ENCODE measurements around the gene APOBEC3G.

DNA sequence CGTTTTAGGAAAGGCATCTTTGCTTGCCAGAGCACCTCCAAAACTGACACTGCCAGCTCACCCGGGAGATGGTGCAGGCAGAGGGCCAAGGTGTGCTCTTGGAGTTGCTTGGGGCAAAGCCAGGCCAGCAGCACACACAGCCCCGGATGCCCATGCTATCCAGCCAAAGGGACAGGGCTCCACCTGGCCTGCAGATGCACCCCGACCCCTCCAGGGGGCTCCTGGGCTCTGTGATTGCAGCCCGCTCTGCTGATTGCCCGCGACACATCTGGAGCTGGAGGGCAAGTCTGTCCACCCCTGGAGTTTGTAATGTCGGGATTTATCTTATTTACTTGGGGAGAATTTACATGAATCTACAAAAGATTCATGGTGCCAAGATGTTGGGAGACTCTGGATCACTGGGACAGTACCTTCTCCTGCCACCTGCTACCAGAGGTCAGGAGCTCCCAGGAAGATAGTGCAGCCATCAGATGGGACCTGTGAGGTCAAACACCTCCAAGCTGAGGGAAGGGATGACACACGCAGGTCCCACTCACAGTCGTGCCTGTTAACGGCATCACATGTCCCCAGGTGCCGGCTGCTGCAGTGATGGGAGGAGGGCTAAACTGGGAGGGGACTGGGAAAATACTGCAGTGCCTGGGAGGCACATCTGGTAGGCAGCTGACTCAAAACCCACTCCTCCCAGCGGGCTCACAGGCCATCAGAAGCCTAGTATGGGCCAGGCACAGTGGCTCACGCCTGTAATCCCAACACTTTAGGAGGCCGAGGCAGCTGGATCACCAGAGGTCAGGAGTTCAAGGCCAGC, 58.2 kb downstream of the APOBEC3G start:
- TF ChIP-seq POLR2A (IDR thresholded peaks at IDR 0.05), result no peak
- TF ChIP-seq POLR2AphosphoS5 (IDR thresholded peaks at IDR 0.05), result peak in 1 of 4 donors; percentile 12
